HG03521 (cell line): ENCODE measurements around the gene CPNE6.

ENCODE experiments used
- ATAC-seq: cut with Tn5 transposase; IDR thresholded peaks from one replicate; pipeline ENCODE4 v1.9.1; 2021; ENCODE audit warnings: mild to moderate bottlenecking, moderate library complexity; ENCODE audit not compliant: unreplicated experiment

CPNE6 gene

DNA sequence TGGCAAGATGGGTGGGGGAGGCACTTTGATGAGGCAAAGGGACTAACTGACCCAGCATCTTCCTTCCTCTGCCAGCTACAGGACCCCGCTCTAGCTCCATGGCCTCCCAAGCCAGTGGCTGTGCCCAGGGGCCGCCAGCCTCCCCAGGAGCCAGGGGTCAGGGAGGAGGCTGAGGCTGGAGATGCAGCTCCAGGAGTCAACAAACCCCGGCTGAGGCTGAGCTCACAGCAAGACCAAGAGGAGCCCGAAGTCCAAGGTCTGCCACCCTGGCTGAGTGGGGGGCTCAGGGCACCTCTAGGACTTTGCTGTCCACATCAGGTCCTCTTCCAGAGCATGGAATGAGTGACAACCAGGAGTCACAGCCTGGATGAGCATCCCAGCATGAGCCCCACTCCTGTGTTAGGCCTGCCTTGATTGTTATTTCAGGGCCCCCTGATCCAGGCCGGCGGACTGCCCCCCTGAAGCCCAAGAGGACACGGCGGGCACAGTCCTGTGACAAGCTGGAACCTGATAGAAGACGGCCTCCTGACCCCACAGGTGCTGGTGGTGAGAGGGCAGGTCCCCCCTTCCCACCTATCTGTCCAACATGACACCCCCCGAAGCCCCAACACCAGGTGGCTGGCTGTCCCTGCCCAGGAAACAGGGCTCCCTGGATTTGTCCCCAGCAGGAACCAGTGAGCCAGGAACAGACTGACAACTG, 2.5 kb upstream of the CPNE6 start:
- no peak for ATAC-seq

- ATAC-seq, result no peak
Measured at GRCh38 chr14:24069411-24069735, 2.0 kb upstream of the CPNE6 start.

- ATAC-seq, result no peak
Measured at GRCh38 chr14:24070285-24071143, 848 bp upstream of the CPNE6 start.

- ATAC-seq, result no peak
Measured at GRCh38 chr14:24071836-24072430, 571 bp downstream of the CPNE6 start.

DNA sequence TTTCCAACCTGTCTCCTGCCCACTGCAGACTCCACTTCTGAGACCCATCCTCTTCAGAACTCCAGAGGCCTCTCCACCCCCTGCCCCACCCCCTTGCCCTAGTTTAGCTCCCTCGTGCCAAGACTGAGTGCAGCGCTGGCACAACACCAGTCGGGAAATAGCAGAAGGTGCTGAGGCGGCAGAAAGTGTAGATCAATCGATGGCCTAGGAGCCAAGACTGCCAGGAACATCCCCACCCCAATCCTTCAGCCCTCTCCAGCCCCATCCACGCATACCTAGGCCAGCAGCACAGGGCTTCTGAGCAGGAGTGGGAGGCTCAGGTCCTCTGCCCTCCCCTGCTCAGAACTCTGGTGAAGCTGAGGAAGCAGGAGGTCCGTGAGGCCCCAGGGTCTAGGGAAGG, 1.1 kb downstream of the CPNE6 start:
- no peak for ATAC-seq

- ATAC-seq, result no peak
Measured at GRCh38 chr14:24072881-24073877, 1.8 kb downstream of the CPNE6 start.

- no peak for ATAC-seq
Measured at GRCh38 chr14:24074625-24075484, 3.5 kb downstream of the CPNE6 start.

- no peak for ATAC-seq
Measured at GRCh38 chr14:24075485-24076301, 4.3 kb downstream of the CPNE6 start.

DNA sequence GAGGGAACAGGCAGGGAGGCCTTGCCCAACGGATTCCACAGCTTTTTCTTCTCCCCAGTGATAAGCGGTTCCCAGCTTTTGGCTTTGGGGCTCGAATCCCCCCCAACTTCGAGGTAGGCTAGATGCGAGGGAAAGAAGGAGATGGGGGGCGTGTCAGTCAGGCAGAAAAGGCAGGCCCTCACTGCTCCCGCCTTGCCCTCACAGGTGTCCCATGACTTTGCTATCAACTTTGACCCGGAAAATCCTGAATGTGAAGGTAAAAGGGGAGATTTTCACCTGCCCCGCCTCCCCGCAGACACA, 4.9 kb downstream of the CPNE6 start:
- no peak for ATAC-seq

- ATAC-seq, result no peak
Measured at GRCh38 chr14:24077086-24077485, 5.7 kb downstream of the CPNE6 start.

DNA sequence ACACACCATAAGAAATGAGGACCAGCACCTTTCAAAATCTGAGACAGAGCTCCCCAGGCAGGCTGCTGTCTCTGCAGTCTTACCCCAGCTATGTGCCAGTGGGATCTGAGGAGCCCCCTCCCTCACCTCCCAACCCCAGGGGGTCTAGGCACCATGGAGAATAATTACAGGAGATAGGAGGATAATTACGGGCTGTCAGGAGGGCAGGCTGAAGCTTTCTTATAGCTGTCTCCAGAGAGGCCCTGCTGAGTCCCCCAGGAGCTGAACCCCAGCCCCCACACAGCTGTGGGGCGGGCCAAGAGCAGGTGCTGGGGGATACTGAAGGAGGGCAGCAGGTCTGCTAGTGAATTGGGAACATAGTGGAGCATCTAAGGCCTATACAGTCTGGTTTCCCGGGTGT, 6.8 kb downstream of the CPNE6 start:
- ATAC-seq, result no peak

DNA sequence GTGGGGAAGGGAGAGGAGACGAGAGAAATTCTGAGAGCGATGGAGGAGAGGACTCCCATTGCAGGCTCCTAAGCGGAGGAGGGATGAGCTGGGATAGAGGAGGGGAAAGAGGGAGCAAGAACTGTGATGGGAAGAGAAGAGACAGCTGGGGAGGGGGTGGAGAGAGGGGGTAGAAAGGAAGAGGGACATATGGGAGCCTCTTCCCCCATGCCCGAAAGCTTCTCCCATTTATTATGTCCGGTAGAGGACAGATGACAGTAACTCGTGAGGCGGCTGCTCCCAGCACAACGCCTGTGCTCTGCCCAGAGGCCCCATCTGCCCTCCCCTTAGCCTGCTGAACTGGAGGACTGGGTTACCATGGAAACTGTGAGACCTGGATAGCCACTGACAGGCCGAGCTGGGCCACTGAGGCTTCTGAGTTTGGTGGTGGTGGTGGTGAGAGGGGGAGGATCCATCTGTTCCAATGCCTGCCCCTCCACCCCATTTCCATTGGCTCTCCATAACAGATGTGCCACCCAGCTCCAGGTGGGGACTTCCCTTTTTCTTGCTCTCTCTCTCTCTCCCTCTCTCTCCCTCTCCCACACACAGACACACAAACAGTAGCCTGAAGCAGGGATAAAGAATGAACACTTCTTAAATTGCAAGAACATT, 8.3 kb downstream of the CPNE6 start:
- no peak for ATAC-seq

GRCh38 chr14:24080142-24080530, 8.8 kb downstream of the CPNE6 start:
- no peak for ATAC-seq

DNA sequence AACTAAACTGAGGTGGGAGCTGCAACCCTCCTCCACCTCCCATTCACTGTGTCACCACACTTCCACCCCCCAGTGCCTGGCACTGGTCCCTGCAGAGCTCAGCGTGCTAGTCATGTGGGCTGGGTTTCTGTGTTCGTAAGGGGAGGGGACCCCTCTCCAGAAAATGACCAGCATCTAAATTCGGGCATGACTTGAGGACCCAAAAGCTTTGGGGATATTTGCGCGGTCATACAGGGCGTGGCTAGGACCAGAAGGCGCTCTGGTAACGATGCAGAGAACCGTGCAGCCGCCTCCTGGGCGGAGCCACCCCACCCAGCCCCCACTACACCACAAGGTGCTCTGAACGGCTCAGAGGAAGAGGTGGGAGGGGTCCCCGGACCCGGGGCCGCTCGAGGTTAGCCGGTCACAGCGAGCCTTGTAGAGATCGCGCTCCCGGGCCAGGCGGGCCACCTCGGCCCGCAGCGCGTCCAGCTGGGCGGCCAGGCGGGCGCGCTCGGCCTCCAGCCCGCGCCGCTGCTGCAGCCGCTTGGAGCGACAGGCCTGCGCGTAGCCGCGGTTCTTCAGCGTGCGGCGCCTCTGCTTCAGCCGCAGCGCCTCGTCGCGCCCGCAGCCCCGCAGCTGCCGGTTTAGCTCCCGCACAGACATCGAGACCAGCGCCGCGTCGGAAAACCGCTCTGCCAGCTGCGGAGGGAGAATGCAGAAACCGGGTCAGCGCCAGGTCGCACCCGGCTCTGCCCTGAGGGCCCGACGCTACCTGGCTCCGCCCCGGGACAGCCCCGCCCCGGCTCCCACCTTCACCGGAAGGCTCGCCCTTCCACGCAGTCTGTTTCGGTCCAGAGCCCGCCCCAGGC, 9.8 kb downstream of the CPNE6 start:
- ATAC-seq, result peak; percentile 85

- no peak for ATAC-seq
Measured at GRCh38 chr14:24081739-24082211, 10.4 kb downstream of the CPNE6 start.

- no peak for ATAC-seq
Measured at GRCh38 chr14:24082411-24083080, 11.2 kb downstream of the CPNE6 start.

GRCh38 chr14:24083462-24083861, 12.1 kb downstream of the CPNE6 start:
- ATAC-seq, result no peak
